Activated CD4-positive, alpha-beta T cell treated with anti-CD3 and anti-CD28 coated beads for 24 hours (primary cell): ENCODE data around the gene SLC45A2.
"Not testable (repeated sequence)": the region's sequence is repeated elsewhere in the genome, so short reads cannot be mapped to it uniquely, and the experiment has no call there.

Experiments
- DNase-seq, 2 donors: peaks; one replicate each; pipeline ENCODE4 v3.0.0-alpha.2; 2020; ENCODE audit warnings: low read depth in 2 of 2

The SLC45A2 gene

DNA sequence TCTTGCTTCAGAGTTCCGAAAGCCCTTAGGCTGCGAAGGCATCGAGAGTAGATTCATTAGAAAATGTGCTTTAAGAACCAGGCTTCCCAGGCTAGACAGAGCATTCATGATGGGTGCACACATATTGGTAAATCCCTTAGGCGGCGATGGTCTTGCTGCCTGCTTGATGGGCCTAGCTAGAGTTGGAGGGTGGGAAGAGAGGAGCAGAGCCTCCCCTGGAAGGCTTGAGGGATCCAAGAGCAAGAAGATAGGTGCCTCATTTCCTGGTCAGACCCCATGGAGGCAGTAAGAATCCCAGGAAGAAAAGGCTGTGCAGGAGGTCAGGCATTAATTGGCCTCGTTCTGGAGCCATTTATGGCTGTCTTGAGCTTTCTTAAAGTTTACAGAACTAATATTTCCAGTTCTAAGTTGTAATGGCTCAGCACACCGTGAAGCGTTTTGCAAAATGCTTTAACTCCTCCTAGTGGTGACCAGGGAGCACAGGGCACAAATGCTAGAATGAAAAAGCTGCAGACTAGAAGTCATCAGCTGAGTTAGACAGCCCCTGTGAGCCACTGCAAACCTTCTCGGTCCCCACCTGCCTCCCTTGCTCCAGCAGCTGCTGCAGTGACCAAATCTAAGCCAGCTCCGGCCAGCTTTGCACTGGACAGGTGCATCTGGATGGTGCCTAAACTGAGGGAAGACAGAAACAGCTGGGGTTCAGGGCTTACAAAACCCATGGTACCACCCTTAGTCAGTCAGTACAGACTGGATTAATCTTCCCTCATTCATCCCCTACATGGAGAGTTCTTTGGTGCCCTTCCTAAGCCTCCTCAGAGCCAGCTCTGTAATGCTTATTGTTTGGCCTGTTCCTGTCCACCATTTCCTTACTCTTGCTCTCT is 14.7 kb downstream of the SLC45A2 start:
- no peak for DNase-seq

DNA sequence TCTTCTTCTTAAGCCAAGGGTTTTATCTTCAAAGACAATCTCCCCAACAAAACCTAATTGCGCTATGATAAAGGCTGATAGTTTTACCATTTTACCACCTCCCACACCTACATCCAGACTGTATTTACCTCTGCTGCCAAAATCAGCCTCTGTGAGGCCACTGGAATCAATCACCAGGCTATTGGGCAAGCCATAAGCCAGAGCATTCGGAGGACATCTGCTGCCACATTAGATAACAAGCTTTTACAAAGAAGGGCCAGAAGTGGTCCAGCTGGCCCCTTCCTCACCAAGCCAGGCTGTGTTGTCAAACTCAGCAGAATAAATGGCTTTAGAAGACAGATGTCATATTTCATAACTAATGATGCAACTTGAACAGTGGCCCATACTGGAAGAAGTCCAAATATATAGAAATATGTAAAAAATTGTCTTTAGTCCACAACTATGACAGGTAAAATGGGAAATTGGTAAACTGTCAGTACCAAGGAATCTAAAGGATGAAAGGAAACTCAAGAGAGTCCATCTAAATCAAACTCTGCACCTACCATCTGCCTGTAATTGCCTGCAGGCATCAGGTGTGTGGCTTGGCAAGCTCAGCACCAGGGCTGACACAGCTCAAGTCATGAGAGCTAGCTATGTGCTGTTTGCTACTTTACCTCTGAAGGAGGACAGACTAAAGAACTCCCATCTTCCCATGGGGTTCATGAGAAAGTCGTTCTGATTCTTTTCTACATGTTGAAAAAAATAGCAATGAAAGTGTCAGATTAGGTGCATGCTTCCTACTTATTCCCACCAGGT is 16.1 kb downstream of the SLC45A2 start:
- DNase-seq, result no peak

DNA sequence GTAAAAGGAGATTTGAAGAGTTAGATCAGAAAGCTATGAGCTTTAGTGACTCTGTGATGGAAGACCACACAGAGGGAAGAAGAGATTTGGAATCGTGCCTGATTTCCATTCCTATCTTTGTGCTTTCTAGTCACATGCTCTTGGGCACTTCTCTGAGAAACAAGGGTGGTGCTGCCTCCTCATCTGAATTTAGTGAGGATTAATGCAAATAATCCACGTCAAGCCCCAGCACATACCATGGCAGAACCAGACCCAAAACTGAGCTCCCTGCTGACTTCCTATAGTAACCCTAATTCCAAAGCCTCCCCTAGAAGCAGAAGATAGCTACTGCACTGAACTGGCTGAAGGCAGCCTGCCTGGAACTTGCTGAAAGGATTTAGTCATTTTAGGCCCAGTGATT is 17.7 kb downstream of the SLC45A2 start:
- no peak for DNase-seq

DNA sequence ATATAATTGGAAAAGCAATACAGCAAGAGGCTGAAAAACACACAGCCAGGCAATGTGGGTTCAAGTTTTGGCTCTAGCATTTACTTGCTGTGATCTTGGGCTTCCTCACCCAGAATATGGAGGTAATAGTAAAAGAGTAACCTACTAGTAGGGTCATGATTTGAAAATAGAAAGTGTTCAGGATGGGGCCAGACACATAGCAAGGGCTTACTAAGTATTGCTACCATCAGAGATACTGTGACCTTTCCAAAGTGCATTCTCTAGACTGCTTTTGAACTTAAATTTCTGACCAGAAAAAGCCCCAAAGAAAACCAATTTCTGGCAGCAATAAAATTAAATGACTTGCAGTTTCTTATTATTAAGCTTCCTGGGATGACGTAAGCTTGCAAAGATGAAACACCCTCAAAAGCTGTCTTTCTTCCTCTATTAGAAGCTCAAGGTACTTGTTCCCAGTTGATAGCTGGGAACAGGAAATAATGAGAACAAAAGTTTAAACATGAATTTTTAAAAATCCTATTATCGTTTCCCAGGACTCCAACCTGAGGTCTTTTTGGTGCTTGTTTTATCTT is 20.3 kb downstream of the SLC45A2 start:
- no peak for DNase-seq

DNA sequence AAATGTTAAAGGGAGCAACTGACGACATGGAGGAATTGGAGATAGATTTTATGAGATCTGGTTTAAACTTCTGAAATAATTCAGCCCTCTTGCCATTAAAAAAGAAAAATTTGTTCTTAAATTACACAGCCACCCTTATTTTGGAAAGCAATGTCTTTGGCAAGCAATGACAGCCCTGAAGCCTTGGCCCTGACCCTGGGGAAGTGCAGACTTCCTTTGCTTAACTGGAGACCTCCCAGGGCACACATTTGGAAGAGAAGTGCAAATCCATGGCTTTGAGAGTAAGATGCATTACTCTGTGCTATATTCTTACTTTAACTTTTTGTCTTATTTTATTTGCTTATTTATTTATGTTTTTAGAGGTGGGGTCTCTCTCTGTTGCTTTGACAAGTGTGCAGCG is 26.3 kb downstream of the SLC45A2 start:
- no peak for DNase-seq

DNA sequence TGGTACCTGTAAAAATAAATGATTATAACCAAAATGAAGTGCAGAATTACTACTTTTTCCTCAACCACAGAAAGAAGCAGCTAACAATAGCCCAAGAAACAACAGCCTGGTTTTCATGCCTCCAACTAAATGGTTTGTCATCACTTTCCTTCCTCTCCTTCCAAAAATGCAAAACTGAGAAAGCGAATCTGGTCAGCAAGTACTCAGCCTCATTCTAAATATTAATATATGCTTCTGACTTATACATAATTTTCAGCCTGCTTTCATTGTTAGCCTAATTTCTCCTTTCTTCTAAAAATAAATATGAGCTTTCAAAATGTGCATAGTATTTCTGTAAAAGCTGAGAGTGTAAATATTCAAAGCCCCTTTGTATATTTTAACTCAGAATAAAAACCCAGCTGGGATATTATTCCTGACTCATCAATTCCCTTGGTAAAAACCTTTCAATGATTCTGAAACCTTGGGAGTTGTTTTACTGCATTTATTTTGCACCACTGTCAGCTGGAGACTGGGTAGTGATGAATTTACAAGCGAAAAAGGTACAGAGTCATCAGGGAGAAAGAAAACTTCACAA is 26.8 kb downstream of the SLC45A2 start:
- DNase-seq, result no peak

DNA sequence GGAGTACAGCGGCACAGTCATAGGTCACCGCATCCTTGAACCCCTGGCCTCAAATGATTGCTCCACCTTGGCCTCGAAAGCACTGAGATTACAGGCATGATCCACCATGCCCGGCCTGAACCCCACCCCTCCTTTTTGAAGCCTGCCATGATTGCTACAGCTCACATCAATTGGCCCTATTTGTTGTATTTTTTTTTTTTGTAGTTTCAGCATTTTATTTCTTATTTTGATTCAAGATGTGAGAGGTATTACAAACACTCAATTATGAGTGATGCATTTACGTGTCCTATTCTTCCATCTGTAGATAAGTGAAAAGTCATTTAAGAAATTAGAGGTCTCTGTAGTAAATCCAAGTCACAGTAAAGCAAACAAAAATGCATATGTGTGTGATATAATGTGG is 32.3 kb downstream of the SLC45A2 start:
- DNase-seq, result not testable (repeated sequence)

DNA sequence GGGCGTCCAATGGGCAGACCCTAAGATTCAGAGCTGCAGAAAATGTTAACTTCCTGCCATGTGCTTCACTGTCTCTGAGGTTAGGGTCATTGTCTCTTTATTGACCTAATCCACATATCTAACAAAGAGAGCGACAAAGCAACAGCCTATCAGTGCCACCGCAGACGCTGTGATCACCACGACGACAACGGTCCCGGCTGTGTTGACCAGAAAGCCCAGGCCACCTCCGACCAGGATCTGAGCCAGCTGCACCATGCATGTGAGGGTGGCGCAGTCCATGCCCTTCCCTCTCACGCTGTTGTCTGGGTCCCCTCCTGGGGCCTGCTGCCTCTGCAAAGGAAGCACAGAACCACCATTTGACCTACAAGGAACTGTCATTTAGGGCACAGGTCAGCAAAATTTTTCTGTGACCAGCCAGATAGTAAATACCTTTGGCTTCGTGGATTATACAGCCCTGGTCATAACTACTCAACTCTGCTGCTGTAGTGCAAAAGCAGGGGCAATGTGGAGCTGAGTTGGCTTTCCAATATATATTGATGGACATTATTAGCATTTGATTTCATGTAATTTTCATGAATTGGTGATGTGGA is 39.9 kb downstream of the SLC45A2 start:
- DNase-seq, result no peak

DNA sequence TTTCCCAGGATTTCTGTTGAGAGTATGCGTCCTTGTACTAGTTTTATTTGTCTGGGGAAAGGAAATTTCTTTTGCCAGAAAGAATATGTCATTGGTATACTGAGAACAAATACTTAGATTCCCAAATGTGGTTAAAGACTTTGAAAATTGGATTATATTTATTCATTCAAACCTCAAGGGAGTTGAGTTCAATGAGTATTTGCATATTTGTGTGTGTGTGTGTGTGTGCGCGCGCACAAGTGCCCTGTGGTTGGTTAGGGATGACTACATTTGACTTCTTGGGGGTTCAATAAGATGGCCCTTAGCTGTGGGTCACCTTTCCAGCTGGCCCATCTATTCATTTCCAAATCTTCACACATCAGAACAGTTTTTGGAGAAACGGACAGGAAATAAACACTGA is 43.4 kb downstream of the SLC45A2 start:
- DNase-seq, result no peak

DNA sequence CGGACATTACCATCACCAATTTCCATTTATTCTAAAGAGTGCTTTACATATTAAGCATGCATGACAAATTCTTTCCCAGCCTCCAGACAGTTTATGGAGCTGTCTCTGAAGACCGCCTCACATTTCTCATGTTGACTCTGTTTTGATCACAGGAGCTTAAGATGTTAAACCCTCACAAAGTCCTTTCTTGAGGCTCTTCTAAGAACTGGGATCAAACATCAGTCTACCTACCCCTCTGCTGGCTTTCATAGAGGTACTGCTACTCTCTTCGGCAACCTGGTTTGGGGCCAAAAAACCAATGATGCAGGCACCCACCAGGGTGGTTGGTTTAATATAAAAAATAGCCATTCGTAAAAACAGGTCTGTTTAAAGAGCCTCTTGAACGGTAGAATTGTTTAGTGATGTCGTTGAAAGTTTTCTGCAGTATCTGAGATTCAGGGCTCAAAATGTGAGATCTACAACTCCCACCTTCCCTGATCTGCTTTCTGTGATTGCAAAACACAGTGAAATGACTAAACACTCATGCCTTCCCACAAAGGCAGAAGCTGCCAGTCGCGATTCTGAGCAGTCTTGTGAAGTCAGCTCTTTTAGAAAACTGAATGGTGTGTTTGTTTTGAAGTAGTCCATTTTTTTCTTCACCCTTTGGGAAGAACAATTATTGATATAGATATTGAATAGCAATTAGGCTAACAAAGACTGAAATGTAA is 44.8 kb downstream of the SLC45A2 start:
- no peak for DNase-seq

DNA sequence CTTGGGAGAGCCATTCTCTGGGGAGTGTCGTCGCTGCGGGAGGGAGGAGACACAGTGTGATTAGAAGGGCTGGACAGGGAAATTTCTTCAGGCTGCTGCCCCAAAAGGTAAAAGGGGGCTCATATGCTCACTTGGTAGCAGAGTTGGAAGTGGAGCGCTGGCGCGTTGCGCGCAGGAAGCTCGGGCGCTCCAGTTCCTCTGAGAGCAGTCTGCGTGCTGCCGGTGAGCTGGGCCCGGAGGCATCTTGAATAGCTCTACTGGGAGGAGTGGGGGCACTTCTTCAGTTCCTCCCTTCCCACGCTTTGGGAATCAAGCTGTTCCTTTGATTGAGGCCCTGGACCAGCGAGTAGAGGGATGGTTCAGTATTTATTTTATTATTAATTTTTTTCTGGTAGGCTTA is 45.6 kb downstream of the SLC45A2 start:
- DNase-seq, result no peak

DNA sequence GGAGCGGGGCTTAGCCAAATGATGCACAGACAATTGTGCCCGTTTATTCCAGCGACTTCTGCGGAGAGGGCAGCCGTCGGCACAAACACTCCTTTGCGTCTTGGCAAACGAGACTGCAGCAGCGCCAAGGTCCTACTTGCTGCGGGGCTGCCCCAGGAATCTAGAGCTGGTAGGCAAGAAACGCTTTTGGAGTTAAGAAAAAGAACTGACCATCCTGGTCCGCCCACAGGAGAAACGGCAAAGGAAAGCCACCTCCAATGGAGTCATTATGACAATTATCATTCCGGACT is 46.0 kb downstream of the SLC45A2 start:
- no peak for DNase-seq

DNA sequence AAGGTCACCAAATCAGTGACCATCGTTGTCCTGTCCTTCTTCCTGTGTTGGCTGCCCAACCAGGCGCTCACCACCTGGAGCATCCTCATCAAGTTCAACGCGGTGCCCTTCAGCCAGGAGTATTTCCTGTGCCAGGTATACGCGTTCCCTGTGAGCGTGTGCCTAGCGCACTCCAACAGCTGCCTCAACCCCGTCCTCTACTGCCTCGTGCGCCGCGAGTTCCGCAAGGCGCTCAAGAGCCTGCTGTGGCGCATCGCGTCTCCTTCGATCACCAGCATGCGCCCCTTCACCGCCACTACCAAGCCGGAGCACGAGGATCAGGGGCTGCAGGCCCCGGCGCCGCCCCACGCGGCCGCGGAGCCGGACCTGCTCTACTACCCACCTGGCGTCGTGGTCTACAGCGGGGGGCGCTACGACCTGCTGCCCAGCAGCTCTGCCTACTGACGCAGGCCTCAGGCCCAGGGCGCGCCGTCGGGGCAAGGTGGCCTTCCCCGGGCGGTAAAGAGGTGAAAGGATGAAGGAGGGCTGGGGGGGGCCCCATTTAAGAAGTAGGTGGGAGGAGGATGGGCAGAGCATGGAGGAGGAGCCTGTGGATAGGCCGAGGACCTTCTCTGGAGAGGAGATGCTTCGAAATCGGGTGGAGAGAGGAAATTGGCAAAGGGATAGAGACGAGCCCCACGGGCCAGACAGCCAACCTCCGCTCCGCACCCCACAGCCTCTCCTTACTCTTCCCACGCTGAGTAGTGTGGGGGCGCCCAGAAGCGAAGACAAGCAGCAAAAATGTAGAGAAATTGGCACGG is 46.6 kb downstream of the SLC45A2 start:
- DNase-seq, result no peak

DNA sequence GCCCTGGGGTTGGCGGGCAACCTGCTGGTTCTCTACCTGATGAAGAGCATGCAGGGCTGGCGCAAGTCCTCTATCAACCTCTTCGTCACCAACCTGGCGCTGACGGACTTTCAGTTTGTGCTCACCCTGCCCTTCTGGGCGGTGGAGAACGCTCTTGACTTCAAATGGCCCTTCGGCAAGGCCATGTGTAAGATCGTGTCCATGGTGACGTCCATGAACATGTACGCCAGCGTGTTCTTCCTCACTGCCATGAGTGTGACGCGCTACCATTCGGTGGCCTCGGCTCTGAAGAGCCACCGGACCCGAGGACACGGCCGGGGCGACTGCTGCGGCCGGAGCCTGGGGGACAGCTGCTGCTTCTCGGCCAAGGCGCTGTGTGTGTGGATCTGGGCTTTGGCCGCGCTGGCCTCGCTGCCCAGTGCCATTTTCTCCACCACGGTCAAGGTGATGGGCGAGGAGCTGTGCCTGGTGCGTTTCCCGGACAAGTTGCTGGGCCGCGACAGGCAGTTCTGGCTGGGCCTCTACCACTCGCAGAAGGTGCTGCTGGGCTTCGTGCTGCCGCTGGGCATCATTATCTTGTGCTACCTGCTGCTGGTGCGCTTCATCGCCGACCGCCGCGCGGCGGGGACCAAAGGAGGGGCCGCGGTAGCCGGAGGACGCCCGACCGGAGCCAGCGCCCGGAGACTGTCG is 47.3 kb downstream of the SLC45A2 start:
- no peak for DNase-seq

DNA sequence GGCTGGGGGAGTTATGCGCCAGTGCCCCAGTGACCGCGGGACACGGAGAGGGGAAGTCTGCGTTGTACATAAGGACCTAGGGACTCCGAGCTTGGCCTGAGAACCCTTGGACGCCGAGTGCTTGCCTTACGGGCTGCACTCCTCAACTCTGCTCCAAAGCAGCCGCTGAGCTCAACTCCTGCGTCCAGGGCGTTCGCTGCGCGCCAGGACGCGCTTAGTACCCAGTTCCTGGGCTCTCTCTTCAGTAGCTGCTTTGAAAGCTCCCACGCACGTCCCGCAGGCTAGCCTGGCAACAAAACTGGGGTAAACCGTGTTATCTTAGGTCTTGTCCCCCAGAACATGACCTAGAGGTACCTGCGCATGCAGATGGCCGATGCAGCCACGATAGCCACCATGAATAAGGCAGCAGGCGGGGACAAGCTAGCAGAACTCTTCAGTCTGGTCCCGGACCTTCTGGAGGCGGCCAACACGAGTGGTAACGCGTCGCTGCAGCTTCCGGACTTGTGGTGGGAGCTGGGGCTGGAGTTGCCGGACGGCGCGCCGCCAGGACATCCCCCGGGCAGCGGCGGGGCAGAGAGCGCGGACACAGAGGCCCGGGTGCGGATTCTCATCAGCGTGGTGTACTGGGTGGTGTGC is 48.0 kb downstream of the SLC45A2 start, which contains the start of gene RXFP3:
RXFP3 (plus strand) TSS at position 6 of the 636 bp plus-strand sequence; CDS start at position 361, 355 bp downstream.
- no peak for DNase-seq

DNA sequence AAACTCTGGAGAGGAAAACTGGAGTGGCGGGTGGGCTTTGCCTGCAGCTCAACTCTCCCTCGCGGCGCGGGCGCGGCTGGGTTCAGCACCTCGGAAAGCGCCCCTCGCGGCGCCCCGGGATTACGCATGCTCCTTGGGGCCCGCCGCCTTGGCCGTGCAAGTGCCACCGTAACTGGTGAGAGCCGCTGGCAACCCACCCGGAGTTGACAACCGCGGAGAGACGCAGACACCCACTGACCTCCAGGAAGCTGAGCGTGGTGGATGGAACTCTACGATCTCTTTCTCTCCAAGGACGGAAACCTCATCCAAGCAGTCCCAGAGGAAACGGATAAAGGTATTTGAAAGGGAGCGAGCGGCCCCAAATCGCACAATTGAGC is 48.5 kb downstream of the SLC45A2 start:
- DNase-seq, result peak; percentile 18 to 34

DNA sequence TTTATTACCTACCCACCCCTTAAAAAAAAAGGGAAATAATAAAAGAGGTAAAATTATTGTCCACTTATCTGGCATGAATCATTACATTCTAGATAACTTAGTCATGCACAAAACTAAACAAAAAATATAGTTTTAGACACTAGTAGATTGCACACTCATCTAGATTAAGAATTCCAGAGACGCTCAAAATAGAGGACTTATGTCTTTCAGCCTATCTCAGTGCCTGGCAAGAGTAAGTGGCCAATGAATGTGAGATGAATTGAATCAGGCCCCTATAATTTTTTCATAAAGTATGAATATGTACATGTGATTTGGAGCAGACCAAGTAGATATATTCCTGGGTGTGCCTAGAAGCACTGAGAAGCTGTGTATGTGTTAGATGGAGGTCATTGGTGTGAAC is 50.3 kb downstream of the SLC45A2 start:
- DNase-seq, result no peak

DNA sequence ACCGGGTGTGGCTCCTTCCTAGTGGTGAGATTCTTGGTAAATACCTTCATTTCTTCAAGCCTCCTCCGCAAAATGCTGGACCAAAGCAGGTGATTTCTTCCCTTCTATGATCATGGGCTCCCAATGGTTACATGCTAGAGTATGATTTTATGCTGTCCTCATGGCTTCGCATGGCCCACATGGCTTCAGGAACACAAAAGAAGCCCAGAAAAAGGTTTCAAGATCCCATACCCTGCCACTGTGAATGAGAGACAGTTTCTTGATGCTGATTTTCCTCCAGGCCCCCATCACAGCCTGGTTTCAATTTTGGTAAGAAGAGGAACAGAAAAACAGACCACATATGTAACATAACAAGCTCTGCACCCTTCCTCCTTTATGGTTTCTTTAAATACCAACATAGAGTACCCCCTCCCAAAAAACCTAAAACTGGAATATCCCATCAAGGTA is 50.7 kb downstream of the SLC45A2 start:
- DNase-seq, result no peak

DNA sequence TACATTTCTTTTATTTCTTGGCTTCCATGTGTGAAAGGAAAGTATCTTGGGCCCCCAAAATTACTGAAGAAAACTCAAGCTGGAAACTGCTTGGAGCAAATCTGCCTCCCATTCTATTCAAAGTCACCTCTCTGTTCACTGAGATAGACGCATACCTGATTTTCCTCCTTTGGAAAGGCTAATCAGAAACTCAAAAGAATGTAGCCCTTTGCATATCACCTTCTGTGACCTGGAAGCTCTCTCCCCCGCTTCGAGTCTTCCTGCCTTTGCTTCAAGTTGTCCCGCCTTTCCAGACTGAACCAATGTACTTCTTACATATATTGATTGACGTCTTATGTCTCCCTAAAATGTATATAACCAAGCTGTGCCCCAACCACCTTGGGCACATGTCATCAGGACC is 53.4 kb downstream of the SLC45A2 start:
- DNase-seq, result no peak
